KBM-7 (cell line): ENCODE data around the gene PIK3AP1.
"Not testable (repeated sequence)": the region's sequence is repeated elsewhere in the genome, so short reads cannot be mapped to it uniquely, and the experiment has no call there.

Source experiments
- DNase-seq: peaks from one replicate; pipeline ENCODE4 v3.0.0-alpha.2; 2015
- in situ Hi-C: fragments of 300-500 bp; cut with MboI; formaldehyde crosslinking; loops from 2 replicates; pipeline ENCODE4 v1.14.3; 2020; ENCODE audit warnings: low sequenced_read_pairs, low pct_unique_long_range_greater_than_20kb, mixed read lengths

The PIK3AP1 gene

GRCh38 chr10:96681524-96681923 is 38.8 kb downstream of the PIK3AP1 start:
- DNase-seq = no peak
- in situ Hi-C loops = no loop called here

GRCh38 chr10:96680463-96680862 is 39.9 kb downstream of the PIK3AP1 start:
- in situ Hi-C loops = not testable (repeated sequence)

DNA sequence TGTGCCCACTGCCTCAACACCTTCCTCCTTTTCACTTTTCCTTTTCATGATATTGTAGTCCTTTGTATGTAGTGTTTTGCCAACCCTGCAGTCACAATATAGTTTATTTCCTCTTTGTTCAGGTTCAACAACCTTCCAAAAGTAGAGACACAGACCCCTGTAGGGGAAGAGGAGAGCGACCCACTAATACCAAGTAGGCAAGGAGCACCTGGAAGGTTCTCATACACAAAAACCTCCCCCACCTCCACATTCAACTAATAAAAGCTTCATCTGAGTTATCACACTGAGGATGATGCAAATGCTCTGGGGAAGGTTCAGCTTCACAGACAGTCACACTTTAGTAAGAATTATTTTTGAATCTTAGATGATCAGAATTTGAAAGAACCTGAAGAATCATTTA is 41.6 kb downstream of the PIK3AP1 start:
- no peak for DNase-seq
- in situ Hi-C loops = no loop called here

More at GRCh38 chr10:96680463-96680862, 39.9 kb downstream of the PIK3AP1 start:
- not testable (repeated sequence) for DNase-seq

GRCh38 chr10:96676272-96677112 is 43.8 kb downstream of the PIK3AP1 start:
- in situ Hi-C loops = no loop called here
- no peak for DNase-seq

DNA sequence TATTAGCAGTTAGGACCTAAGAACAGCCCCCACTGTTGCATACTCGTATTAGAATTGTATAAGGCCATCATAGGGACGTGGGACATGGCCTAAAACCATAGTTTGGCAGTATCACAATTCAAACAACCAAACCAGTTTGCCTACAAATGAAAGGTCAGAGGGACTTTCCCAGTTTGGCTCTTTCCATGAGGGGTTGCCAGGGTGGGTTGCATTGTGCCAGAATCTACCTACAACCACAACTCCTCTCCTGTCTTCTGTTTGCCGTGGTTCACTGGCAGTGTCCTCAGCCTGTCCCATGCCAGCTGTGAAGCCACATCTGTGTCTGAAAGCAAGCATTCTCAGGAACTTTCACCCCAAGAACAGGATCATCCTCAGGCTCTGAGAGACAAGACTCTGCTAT is 44.5 kb downstream of the PIK3AP1 start:
- in situ Hi-C loops = no loop called here
- DNase-seq = no peak

- DNase-seq = peak; percentile 87
- in situ Hi-C loops = no loop called here
Observed at GRCh38 chr10:96673318-96674099, 46.8 kb downstream of the PIK3AP1 start.

- no peak for DNase-seq
- in situ Hi-C loops = no loop called here
Observed at GRCh38 chr10:96672481-96673175, 47.7 kb downstream of the PIK3AP1 start.

- in situ Hi-C loops = no loop called here
- no peak for DNase-seq
Observed at GRCh38 chr10:96671211-96671890, 49.0 kb downstream of the PIK3AP1 start.

DNA sequence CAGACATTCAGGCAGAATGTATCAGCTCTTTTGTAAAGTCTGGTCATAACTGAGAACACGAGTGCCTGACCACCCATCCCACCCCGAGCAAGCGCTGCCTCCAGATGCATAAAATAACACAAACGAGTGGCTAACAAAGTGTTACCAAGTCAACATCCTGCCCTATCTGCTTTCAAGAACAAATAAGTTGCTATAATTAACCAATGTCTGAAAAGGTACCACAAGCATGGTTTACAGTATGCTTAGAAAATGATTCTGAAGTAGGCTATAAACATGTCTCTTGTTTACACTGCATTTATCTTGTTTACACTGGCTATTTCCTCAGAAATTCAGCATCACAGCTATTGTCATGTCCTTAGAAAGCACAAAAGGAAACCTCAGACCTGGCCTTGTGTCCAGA is 49.5 kb downstream of the PIK3AP1 start:
- in situ Hi-C loops = no loop called here
- DNase-seq = no peak

- no peak for DNase-seq
- in situ Hi-C loops = no loop called here
Observed at GRCh38 chr10:96667401-96667800, 52.9 kb downstream of the PIK3AP1 start.

GRCh38 chr10:96666741-96667140 is 53.6 kb downstream of the PIK3AP1 start:
- in situ Hi-C loops = no loop called here
- no peak for DNase-seq

DNA sequence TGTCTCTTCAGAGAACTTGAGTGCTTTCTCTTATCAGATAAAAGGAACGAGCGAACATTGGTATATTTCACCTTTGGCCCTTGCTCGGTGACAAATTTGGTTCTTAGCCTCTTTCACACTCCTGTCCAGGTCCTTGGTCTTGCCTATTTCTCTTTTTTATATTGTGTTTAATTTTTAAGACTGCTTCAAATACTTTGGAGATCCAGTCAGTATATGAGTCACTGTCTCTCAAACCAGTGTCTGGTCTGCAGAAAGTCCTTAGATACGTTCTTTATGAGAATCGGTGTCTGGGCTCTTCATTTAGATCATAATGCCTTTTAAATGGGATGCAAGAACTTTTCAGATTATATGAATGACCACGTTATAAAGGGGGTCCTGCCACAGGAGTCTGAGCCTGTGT is 55.0 kb downstream of the PIK3AP1 start:
- in situ Hi-C loops = no loop called here

DNA sequence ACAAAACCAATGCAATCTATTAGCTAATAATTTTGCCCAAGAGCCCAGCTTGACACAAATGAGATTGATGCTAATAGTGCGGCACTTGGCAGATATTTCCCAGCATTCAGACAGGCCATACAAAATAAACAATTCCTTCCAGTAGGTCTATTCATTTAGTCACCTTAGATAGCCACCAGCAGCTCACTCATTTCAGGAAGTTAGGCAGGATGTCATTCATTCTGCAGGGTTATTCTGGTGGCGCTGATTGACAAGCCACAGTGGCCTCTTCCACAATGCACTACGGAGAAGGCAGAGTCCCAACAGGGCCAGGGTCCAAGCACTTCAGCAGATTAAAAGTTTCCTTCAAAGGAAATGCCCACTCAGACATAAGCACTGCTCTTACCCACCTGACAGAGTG is 55.8 kb downstream of the PIK3AP1 start:
- in situ Hi-C loops = no loop called here
- peak; percentile 70 for DNase-seq

More for the DNA sequence above, 55.0 kb downstream of the PIK3AP1 start:
- DNase-seq = no peak

DNA sequence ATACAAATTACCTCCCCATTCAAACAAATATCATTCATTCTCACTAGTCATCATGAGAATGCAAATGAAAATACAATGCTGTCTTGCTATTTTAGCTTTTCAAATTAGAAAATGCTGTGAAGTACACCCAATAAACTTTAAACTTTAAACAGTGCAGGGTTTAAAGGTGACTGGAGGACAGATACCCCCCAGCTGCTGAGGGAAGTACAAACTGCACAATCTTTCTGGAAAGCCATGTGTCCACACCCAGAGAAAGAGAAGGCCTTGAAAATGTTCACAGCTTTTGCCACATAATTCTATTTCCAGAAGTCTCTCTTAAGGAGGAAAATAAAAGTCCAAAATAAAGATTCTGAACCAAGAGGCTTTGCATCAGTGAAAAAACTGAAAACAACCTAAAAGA is 56.5 kb downstream of the PIK3AP1 start:
- in situ Hi-C loops = no loop called here
- DNase-seq = no peak

GRCh38 chr10:96661632-96662031 is 58.7 kb downstream of the PIK3AP1 start:
- in situ Hi-C loops = no loop called here
- no peak for DNase-seq

DNA sequence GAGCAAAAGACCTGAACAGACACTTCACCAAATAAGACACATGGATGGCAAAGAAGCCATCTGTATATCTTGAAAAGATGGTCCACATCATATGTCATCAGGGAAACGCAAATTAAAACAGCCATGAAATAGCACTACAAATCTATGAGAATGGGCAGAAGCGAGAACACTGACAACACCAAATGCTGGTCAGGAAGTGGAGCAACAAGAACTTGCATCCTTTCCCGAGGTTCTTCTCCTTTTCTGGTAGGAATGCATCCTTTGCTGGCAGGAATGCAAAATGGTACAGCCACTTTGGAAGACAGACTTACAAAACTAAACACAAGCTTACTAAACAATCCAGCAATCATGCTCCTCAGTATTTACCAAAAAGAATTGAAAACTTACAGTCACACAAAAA is 60.0 kb downstream of the PIK3AP1 start:
- in situ Hi-C loops = no loop called here
- DNase-seq = no peak

GRCh38 chr10:96658844-96659243 is 61.5 kb downstream of the PIK3AP1 start:
- in situ Hi-C loops = no loop called here
- DNase-seq = no peak

GRCh38 chr10:96657385-96657784 is 62.9 kb downstream of the PIK3AP1 start:
- in situ Hi-C loops = no loop called here
- DNase-seq = no peak

DNA sequence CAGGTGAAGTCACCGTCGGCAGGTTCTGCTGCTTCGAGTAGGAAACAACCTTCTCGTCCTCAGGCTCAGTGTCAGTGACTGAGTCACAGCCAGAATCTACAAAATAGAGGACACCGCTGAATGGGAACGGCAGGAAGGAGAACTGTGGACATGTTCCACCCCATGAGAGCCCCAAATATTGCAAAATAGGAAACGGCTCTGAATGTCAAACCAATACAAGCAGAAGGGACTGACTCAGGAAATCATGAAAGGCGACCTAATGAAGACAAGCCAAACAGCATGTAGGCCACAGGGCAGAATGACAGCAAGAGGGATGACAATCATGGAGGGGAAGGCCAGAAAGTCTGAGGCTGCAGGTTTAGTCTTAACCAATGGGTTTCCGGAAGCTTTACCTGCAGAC is 63.5 kb downstream of the PIK3AP1 start:
- DNase-seq = peak; percentile 54
- in situ Hi-C loops = no loop called here
